Ovary (tissue), 3 donors: Measurements from ENCODE around the gene TNIP1.

Experiments used
- CTCF ChIP-seq, 3 donors: fragments of 450-650 bp in 2 of 3; fragments of 200-600 bp in 1 of 3; IDR thresholded peaks; one replicate each; pipeline versions ENCODE4 v1.5.1 to v1.8.0; 2016 to 2022; ENCODE audit warnings: antibody characterized with exemption in 3 of 3, mild to moderate bottlenecking in 1 of 3
- EP300 ChIP-seq: sonication (generic); formaldehyde crosslinking; IDR thresholded peaks from one replicate; pipeline ENCODE4 v1.6.1; 2017; ENCODE audit warnings: antibody characterized with exemption
- POLR2A ChIP-seq: fragments of 450-650 bp; IDR thresholded peaks from one replicate; pipeline ENCODE4 v1.6.1; 2017; ENCODE audit warnings: antibody characterized with exemption, mild to moderate bottlenecking, moderate library complexity
- donor health status: DM: no; HTN: no; CAD: no.

DNA sequence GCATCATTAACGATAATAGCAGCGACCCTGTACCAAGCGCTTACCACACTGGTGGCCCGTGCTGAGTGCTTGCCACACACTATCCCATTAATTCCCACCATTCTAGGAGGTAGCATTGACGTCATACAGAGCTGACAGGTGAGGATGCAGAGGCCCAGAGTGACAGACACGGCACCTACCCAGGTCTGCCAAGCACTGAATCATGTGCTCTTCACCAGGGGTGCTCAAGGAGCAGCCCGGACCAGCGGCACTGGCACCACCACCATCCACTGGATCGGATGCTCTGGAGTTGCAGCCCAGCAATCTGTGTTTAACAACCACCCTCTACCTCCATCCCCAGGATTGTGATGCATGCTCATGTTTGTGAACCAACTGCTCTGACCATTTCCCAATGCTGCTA is 3.4 kb downstream of the TNIP1 start:
- no peak for TF ChIP-seq CTCF (IDR thresholded peaks at IDR 0.05)
- TF ChIP-seq POLR2A, result no peak
- TF ChIP-seq EP300, result no peak
